Subcutaneous adipose tissue (tissue), 4 donors: ENCODE results near the gene UGT1A8. TPM values are rescaled to one million over a fixed set of nuclear protein-coding genes. Genes with fewer than 3 reads are reported as not detected.

ENCODE experiments used
- CTCF ChIP-seq: fragments of 450-650 bp; IDR thresholded peaks from one replicate; pipeline ENCODE4 v1.5.1; 2016; ENCODE audit warnings: low read depth, mild to moderate bottlenecking, control low read depth, antibody characterized with exemption, moderate library complexity
- total RNA-seq, 4 donors: library from RNA; depleted of rRNA; stranded (reverse); fragments of >200 nt; gene quantifications; one replicate each; pipeline ENCODE4 v1.1.0, GENCODE V29; 2016

The UGT1A8 gene
- total RNA-seq, 4 donors from 2014 or later, result not detected

- no peak for TF ChIP-seq CTCF
These were observed 154.7 kb downstream of the UGT1A8 start for GRCh38 chr2:233772153-233772552.

- TF ChIP-seq CTCF, result no peak
These were observed 155.2 kb downstream of the UGT1A8 start for GRCh38 chr2:233772583-233772982.

- no peak for TF ChIP-seq CTCF
These were observed 156.4 kb downstream of the UGT1A8 start for GRCh38 chr2:233773854-233774253.

- TF ChIP-seq CTCF, result no peak
These were observed 158.0 kb downstream of the UGT1A8 start for GRCh38 chr2:233775414-233775813.

- no peak for TF ChIP-seq CTCF
These were observed 160.6 kb downstream of the UGT1A8 start, which contains the start of gene MROH2A for GRCh38 chr2:233778030-233778429. MROH2A (plus strand) TSS chr2:233778330; CDS start chr2:233779359, 1,029 bp downstream.

GRCh38 chr2:233779722-233780121, 162.3 kb downstream of the UGT1A8 start:
- no peak for TF ChIP-seq CTCF

GRCh38 chr2:233780771-233781170, 163.3 kb downstream of the UGT1A8 start:
- no peak for TF ChIP-seq CTCF
